GM12873 (cell line): ENCODE results near the gene ILKAP.

Source experiments
- TF ChIP-seq, protein P1 (sequence below): IDR thresholded peaks from 2 replicates; pipeline ENCODE4 v1.5.1; 2012; ENCODE audit warnings: low read depth, mild to moderate bottlenecking, moderate library complexity, low read length, control low read depth; ENCODE audit not compliant: insufficient read depth; ENCODE audit errors: missing control alignments

ILKAP gene

DNA sequence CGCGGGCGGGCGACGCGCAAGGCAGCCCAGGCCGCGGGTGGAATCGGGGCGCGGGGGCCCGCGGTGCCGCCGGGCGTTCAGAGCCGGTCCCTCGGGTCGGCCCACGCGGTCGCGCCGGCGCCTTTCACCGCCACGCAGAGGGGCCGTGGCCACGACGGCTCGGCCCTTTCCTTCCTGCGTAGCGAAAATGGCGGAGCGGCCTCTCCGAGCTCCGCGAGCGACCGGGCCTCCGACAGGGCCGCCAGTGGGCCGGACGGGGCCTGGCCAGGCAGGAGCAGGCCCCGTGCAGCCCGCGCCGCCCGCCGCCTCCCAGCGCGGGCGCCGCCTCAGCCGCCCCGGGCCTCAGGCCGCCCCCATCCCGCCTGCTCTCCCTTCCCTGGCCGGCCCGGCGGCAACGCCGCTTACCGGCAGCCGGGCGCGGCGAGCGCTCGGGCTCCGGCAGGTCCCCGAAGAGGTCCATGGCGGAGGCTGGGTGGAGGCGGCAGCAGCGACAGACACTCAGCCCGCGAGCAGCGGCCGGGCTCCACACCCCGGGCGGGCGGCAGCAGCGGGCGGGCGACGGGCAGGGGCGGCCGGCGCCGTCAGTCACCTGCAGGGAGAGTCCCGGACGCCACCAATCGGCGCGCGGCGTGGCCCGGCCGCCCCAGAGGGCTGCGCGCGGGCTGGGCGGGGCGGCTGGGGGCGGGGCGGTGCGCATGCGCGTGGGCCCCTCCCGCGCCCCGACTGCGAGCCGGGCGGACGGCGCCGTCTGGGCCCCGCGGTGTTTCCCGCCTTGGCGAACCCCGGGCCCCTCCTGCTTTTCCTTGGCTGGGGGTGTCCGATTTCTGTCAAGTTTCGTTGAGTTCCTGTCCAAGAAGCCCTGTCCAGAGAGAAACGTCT, at the start of gene ILKAP:
Gene ILKAP (minus strand): TSS at position 602 of the 879 bp plus-strand sequence. CDS start 142 bp downstream, at position 460.
- TF ChIP-seq, protein P1, sequence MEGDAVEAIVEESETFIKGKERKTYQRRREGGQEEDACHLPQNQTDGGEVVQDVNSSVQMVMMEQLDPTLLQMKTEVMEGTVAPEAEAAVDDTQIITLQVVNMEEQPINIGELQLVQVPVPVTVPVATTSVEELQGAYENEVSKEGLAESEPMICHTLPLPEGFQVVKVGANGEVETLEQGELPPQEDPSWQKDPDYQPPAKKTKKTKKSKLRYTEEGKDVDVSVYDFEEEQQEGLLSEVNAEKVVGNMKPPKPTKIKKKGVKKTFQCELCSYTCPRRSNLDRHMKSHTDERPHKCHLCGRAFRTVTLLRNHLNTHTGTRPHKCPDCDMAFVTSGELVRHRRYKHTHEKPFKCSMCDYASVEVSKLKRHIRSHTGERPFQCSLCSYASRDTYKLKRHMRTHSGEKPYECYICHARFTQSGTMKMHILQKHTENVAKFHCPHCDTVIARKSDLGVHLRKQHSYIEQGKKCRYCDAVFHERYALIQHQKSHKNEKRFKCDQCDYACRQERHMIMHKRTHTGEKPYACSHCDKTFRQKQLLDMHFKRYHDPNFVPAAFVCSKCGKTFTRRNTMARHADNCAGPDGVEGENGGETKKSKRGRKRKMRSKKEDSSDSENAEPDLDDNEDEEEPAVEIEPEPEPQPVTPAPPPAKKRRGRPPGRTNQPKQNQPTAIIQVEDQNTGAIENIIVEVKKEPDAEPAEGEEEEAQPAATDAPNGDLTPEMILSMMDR: no peak

DNA sequence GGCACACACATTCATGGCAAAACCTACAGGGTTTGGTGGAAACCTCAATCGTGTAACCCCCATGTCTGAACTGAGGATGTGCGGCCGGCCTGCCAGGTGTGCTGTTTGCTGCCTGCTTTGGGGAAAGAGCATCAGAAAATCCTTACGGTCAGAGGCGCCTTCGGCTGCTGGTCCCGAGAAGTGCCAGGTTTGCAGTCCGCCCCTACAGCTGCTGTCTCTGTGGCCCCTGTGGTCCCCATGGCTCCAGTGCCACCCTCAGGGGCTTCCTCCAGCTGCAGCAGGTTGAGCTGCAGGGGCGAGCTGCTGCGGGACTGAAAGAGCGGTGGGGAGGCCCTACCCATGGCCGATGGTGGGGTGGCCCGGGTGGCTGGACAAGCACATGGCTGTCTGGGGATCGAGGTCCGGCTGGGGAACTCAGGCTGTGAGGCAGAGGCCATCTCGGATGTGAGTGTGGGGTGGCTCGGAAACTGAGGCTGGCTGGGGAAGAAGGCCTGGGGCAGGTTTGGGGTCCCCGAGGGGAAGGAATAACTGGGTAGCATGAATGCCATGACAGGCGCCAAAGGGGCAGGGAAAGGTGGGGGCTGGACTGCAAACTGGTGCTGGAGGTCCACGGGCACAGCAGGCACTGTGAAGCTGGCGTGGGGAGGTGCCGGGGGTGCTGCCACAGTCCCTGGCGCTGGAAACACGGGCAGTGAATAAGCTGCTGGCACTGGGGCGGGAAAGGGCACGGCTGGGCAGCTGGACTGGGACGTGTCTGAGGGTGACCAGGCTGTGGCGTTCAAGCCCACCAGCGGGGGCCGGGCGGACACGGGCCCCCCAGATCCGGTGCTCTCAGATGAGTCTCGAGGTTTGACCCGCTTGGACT, 49.5 kb upstream of the ILKAP start:
- TF ChIP-seq, protein P1: no peak

DNA sequence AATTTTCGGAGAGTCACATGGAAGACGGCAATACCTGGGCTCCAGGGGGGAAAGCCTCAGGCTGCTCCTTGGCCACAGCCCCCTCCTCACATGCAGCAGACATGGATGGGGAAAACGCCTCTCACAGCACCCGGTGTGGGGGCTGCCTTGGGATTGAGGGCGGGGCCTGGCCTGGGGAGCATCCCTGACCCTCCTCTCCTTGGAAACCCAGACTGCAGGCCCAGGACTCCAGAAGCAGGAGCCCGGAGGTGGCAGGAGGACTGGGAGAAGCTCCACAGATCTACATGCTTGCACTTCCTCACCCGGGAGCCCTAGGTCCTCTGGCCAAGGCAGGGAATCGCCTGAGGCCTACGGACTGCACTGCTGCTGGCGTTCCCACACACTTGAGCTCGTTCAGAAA, 48.5 kb upstream of the ILKAP start:
- TF ChIP-seq, protein P1: no peak

DNA sequence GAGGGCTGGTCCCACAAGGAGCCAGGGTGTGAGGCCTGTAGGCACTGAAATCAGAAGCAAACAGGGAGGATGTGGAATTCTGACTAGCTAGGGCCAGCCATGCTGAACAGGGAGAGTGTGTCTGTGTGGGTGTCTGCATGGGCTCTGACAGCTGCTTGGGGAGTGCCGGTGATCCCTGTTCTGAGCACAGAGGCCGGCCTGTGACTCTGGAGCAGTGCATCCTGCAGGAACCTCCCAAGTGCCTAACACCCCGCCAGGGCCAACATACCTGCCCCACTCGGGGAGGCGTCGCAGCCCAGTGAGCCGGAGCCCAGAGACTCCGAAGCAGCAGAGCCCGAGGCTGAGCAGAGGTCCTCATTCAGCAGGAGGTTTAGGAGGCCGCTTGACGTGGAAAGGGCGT, 47.8 kb upstream of the ILKAP start:
- TF ChIP-seq, protein P1: no peak

- TF ChIP-seq, protein P1: no peak
These were observed 47.4 kb upstream of the ILKAP start for GRCh38 chr2:238250896-238251295.

- TF ChIP-seq, protein P1: no peak
These were observed 44.5 kb upstream of the ILKAP start for GRCh38 chr2:238247841-238248453.
